ENCODE measurements around the gene BCAP31. TPM values are rescaled to one million over a fixed set of nuclear protein-coding genes. Genes with fewer than 3 reads are reported as not detected.
"Not testable (repeated sequence)": the region's sequence is repeated elsewhere in the genome, so short reads cannot be mapped to it uniquely, and the experiment has no call there.

Gene BCAP31
- total RNA-seq, 1 donor from 2014 or later, result 108 TPM

DNA sequence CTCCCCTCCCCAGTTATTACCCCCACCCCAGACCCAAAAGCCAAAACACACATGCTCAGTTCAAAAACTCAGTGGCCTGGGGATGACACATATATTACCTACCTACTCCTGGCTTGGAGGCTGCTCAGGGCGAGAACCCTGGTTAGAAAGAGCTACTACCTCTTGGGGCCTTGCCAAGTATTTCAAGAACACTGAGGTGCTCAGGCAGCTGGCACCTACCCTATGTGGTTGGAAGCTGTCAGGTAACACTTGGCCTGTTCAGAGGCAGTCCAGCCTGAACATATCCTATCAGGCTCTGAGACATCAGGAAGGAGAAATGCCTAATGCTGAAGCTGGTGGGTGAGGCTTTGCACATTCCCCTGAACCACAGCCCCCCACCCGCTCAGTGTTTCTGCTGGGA lies 4.9 kb downstream of the BCAP31 start:
- ATAC-seq (no peak), DNase-seq (ENCODE audit: low spot score) (no peak)

DNA sequence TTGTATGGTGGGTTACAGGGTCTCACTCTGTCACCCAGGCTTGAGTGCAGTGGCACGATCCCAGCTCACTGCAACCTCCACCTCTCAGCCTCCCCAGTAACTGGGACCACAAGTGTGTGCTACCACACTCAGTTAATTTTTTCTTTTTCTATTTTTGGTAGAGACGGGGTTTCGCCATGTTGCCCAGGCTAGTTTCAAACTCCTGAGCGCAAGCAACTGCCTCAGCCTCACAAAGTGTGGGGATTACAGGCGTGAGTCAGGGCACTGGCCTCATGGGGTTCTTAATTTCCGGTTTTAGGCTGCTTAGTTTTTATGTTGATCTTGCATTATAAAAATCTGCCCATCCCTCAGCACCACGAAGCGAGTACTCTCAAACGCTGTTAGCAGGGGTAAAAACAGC lies 6.7 kb downstream of the BCAP31 start:
- DNase-seq (ENCODE audit: low spot score) (no peak), ATAC-seq (no peak)

DNA sequence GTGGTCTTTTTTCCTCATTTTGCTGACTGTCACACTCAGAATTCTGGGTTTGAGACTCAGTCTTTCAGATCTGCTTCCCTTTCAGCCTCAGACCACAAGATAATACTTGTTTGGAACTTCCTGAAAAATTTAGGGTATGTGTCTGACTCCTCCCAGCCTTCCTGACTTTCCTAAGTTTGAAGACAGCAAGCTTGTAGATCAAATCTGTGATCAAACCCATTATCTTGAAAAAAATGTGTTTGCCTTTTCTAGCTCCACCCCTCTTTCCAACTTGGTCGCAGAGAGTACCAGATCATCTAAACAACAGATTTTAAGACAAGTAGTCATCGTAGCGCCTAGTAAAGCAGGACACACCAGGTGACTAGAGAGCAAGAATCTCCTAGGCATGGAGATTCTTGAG lies 9.9 kb downstream of the BCAP31 start:
- no peak for ATAC-seq
- no peak for DNase-seq (ENCODE audit: low spot score)

DNA sequence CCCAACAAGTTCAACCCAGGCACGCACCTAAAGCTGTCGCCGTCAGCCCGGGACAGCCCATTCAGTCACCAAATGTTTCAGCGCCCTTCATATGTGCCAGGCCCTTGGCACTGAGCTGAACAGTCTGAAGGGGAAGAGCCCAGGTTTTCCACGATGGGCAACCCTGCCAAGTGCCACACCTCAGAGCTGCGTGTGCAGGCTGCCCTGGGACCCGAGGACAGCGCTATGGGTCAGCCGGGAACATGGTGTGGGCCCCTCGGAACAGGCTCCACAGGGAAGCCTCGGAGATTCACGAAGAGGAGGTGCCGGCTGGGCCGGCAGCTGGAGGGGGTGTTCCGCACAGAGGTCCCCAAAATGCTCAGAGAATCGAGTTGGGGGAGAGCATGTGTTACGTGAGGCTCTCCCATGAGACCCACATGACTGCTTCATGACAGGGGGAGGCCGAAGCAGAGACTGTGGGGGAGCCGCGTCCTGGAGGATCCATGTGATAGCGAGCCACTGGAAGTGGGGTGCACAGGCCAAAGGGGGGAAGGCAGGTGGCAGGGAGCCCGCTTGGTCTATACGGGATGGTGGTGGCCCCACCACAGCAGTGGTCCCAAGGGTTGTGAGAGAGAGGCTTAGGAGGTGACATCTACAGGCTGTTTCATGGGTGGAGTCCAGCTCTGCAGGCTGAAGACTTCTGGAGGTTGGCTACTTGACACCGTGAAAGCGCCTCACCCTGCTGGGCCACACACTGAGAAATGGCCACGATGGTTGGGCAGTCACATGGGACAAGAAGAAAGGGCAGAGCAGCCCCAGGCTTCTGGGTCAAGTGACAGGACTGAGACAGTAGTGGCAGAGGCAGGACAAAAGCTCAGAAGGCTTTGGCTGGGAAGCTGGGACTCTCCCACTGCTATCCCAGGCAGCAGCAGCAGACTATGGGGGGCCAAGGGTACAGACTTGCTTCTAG lies 14.2 kb downstream of the BCAP31 start:
- ATAC-seq (no peak), DNase-seq (ENCODE audit: low spot score) (no peak)

DNA sequence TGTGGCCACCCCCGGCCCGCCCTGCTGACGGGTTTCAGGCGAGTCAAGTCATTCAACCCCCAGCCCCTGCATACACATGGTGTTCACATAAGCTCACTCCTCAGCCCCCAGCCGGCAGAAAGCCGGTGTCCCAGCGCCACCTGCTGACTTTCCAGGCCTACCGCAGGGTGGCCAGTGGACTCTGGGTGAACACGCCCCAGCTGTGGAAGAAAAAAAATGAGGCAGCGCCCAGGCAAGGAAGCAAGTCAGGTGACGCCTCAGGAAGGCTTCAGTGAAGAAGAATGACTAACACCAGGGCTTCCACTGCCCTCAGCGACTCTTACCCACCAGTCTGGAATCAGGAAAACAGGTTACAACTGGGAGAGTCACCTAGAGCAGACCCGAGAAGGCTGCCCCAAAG lies 15.8 kb downstream of the BCAP31 start:
- ATAC-seq, result peak; percentile 73

DNA sequence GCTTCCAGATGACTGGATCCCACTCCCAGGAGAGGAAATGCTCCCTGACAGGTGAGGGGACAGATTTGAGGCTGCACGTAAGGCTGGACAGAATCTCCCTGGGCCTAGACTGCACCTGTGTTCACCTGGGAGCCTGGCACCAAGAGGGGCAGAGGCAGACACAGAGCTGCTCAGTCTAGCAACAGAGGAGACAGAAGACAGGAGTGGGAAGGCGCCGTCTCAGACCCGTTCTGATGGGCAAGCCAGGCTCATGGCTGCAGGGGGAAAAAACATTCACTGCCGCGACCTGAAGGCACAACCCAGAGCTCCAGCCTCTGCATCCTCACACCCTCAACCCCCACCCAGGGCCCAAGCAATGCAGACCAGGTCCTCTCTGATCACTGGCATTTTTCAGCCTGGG lies 16.8 kb downstream of the BCAP31 start:
- DNase-seq (ENCODE audit: low spot score) (no peak), ATAC-seq (no peak)

More for the DNA sequence above, 15.8 kb downstream of the BCAP31 start:
- no peak for DNase-seq (ENCODE audit: low spot score)

DNA sequence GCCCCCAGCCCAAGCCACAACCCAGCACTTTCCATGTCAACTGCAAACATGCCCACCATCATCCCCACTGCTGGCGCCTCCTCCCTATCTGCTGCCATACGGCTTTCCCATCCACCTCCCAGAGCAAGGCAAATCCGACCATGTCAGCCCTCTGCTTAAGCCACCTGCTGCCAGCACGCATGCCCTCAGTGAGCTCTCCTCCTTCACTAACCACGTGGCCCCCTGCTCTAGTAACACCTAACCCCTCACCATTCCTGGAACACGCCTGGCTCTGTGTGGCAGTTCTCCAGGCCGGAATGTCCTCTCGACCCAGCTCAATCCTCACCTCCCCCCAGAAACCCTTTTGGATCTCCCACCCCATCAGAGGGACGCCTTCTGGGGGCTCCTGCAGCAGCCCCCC lies 17.4 kb downstream of the BCAP31 start:
- ATAC-seq (no peak), DNase-seq (ENCODE audit: low spot score) (no peak)

DNA sequence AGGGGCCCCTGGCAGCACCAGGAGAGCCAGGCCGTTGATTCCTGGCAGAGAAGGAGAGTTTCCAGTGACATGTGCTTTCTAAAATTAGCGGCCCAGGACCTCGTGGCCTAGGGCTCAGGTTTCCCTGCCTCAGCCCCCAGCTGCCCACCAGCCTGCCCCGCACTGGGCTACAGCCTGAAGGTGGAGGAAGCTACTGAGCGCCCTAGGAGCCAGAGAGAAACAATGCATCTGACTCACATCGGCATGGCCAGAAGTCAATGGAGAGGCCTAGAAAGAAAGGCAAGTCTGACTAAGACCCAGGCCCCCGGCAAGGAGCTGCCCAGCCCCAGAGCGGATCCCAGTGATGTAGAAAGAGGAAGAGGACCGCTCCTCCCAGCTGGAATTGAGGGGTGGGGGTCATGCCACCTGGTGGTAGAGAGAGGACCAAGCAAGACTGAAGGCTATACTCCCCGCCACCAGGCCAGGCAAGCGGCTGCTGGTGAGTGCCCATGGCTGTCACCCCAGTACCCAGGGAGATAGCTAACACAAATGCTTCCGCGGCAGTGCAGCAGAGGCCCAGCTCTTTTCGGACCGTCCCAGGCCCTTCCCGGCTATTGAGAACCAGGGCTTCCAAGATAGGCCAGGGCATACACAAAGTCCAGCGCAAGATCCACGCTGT lies 18.7 kb downstream of the BCAP31 start:
- DNase-seq (ENCODE audit: low spot score); ATAC-seq: not testable (repeated sequence)

DNA sequence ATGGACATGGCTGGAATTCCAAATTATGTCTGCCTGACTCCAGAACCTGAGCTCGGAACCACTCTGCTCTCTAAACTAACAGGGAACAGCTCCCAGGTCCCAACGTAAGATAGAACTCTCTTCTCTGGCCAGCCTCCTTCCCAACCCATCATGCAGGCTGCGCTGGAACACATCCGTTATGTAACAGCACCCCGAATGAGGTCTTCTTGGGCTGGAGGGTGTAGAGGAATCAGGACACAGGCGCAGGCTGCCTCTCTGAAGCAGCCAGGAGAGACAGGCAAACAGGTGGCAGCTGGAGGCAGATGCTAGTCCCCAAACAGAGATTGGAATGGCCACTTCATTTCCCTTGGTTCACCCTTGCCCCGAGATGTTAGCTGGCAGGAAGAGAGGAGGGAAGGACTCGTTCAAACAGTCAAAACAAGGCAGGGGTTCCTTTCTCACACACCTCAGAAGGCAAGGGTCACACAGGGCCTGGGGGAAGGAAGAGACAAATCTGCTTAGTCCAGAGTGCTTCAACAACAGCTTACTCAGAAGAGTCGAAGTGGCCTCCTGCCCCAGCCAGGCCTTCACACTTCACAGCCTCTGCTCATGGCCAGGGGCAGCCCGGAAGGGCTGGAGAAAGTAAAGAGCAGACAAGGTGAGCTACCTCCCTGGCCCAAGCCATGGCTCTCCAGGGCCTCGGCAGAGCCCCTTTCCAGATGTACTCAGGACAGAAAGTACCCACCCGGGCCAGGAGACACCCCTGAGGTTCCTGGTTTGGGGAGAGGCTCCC lies 19.4 kb downstream of the BCAP31 start:
- ATAC-seq; DNase-seq (ENCODE audit: low spot score): not testable (repeated sequence)

DNA sequence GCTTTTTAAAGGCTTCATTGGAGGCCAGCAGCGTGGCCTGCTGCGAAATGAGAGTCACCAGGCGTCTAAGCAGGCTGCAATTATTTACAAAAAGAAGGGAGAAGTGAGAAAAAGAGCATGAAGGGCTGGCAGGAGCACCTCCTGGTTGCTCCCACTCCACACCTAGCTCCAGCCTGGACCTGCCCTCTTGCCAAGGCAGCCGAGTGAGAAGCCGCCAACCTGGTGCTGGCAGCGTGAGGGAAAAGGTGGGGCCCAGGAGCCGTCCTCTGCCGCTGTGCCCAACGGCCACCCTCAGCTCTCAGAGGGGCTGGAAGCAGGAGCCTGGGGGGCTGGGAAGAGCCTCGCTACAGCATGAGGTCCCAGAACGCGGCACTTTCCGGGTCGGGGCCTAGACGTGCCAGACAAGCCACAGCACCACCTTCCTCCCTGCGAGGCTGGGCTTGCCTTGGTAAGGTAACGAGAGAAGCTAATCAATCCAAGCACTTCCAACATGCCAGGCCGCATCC lies 20.1 kb downstream of the BCAP31 start:
- DNase-seq (ENCODE audit: low spot score) (no peak), ATAC-seq (no peak)

DNA sequence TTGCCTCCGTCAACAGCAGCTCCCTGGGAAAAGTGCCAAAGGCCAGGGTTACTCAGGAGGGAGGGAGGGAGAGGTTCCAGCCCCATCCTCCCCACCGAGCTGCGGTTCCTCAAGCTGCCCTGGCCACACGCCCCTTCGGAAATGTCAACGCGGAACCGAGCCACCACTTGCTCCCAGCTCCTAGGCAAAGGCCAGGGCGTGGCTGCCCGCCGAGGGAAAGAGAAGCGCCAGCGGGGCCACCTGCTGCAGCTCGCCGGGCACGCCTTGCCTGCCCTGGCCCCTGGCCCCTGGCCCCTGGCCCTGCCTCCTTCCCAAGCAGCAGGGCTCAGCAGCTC lies 21.2 kb downstream of the BCAP31 start:
- DNase-seq (ENCODE audit: low spot score), result no peak
- peak; percentile 30 for ATAC-seq

DNA sequence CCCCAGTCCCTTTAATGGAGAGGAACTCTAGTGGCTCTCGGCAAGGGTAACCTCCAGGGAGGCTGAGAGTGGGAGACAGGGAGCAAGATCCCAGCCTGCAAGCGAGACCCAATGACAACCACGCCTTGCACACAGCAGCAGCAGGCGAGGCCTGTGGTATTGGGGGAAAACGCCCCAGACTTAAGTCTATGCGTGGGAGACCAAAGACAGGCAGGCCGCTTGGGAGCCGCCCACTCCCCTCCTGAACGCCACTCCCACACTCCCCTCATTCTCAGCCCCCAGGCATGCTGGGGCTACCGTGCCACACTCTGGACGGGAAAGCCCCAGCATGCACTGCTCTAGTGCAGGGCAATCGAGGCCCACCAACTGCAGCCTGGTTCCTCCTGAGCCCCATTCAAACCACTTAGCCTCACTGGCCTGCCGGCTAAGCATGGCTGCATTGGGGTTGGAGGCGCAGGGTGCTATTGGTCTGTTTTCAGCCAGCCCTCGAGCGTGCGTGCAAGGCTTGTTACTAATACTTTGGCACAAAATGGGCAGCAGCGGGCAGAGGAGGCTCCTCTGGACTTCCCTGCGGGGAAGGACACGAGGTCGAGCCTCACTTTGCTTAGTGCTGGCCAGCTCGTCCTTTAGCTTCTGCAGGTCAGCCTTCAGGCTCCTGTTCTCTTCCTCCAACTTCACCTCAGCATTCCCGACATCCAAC lies 21.7 kb downstream of the BCAP31 start:
- no peak for DNase-seq (ENCODE audit: low spot score)

DNA sequence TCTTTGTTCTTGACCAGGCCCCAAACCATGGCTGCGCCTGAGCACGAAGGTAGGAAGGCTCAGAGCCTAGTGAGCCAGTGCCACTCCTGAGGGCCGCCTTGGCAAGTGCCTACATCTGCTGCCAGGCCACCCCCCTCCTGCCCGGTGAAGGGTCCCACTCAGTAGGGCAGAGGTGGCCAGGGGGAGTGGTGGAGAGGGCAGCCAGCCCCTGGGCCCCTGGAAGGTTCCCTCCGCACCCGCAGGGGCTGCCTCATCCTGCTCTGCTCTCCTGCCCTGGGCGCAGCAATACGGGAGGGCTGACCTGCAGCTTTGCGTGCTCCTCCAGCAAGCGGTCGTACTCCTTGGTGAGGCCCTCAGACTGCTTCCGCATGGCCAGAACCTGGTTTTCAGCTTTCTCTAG lies 22.5 kb downstream of the BCAP31 start:
- no peak for ATAC-seq
- no peak for DNase-seq (ENCODE audit: low spot score)

More for the DNA sequence above, 21.7 kb downstream of the BCAP31 start:
- no peak for ATAC-seq

DNA sequence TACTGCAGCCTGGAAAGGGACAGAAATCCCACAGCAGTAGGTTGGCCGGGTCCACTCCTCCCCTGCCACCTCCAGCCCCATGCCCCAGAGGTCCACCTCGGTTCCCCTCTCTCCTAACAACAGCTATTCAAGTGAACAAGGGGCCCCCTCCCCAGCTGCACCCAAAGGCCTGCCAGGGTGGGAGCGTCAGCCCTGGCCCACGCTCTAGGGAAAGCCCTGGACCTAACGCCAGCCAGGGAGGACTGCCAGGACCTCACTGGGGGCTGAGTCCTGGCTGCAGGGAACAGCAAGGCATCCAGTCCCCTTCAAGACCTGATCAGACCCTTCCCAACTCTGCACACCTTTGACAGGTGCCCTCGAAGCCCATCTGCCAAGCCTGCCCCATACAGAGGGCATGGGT lies 23.2 kb downstream of the BCAP31 start:
- DNase-seq (ENCODE audit: low spot score), result no peak
- no peak for ATAC-seq

DNA sequence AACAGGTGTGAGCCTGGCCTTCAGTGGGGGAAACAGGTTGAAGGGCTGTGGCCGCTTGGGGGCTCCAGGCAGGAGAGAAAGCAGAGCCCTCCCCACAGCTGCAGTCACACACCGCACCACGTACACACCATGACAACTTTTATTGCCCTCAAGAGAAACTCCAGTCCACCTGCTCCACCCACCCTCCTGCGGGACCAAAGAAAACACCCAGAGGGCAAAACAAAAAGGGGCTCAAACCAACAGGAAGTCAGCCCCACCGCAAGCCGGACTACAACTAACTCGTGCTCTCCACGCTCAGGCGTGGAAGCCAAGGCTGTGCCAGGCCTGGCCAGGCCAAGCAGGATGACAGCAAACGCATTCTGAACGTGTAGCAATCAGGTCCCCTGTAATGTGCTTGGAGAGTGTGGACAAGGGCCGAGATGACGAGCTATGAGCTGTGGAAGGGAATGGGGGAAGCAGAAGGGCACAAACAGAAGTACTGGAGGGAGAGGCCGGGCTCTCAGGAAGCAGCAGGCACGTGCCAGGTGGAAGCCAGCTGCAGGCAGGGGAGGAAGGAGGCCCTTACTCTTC lies 23.7 kb downstream of the BCAP31 start:
- DNase-seq (ENCODE audit: low spot score) (no peak), ATAC-seq (no peak)

DNA sequence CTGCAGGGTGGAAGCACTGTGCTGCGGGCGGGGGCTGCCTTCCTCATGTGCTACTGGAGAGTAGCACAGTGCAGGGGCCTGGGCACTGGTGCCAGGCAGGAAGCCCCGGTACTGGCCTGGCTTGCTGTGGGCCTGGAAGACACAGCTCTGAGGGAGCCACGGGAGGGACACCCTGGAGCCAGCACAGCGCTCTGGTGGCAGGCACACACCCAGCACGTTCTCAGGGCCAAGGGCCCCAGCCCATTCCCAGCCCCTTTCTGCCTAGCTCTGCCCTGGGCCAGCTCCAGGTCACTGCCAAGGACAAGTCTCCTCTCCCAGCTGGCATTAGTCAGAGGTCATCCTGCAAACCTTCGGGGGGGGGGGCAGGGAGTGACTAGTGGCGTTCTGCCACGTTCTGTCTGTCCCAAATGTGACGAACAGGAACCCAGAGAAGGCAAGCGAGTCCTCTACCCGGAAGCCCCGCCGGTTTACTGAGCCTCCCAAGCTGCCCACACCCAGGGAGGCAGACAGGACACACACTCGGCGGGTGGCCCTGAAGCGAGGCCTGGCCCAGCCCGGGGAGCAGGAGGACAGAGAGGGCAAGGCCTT lies 24.3 kb downstream of the BCAP31 start:
- not testable (repeated sequence) for DNase-seq (ENCODE audit: low spot score); ATAC-seq

DNA sequence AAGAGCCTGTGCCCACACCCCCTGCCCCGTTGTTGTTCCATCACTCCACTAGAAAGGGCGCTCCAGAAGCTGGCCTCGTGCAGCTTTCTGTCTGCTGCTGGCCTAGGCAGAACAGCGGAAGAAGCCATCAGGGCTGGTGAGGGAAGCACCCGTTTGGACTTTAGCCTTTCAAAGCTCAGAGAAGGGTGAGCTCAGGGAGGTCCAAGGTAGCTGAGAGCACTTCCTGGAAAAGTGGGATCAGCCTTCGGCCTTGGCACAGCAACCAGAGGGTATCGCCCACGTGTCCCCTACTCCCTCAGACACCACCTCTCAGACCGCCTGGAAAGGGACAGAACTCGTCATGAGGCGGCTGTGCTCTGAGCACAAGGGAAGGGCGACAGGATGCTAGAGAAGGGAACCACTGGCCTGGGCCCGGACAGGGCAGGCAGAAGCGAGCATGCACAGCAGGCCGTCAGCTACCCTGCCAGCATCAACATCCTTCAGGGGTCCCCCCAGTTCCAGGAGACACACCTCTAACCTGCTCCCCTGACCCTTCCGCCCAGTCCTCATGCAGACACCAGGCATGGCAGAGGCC lies 24.9 kb downstream of the BCAP31 start:
- not testable (repeated sequence) for DNase-seq (ENCODE audit: low spot score); ATAC-seq

DNA sequence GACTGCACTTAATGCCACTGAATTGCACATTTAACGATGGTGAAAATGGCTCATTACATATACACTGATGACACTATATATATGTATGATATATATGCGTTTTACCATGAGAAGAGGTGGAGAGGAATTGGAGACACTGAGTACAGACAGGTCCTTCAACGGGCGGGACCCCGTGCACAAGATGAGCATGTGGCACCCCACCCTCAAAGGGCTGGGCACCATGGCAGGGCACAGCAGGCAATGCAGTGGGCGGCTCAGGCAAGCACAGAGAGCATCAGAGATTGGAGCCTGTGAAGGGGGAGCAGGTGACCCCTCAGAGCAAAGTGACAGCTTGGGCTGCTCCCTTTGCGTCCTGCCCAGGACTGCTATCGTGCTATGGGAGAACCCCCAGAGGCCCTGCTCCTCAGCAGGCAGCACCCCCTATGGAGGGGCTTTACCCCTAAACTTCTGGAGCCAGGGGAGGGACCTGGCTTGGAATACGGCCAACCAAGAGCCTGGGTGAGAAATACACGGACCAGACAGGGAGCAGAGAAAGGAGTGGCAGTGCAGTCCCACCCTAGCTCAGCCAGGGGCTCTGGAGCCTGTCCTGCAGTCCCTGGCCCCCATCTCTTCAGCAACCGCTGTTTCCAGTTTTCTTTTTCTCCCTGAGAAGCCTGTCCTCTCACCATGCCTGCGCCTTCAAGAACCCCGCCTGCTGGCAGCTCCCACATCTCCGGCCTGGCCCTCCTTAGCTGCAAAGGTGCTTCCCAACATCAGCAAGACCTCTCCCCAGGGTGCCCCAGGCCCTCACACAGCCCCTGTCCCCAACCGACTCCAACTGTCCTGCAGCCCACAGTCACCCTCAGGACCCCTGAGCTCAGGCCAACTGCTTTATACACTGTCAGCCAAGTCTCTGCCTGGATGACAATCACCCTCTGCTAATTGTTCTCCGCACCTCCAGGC lies 26.0 kb downstream of the BCAP31 start:
- no peak for DNase-seq (ENCODE audit: low spot score)
- no peak for ATAC-seq
